Stomach (tissue), 9 donors: ENCODE measurements around the gene CYB5B. TPM values are rescaled to one million over a fixed set of nuclear protein-coding genes. Genes with fewer than 3 reads are reported as not detected.

Experiments used
- DNase-seq, 2 donors: peaks; one replicate each; pipeline versions ENCODE4 v3.0.0 to v3.0.0-alpha.2; 2013 to 2019
- H3K27ac ChIP-seq, 5 donors: fragments of 200-600 bp in 4 of 5; sonication (generic) in 4 of 5; one replicate each; pipeline ENCODE4 v1.5.1; 2013 to 2019; ENCODE audit warnings: mild to moderate bottlenecking in 1 of 5, moderate library complexity in 1 of 5
- H3K27me3 ChIP-seq, 3 donors: fragments of 200-600 bp; sonication (generic); one replicate each; pipeline ENCODE4 v1.5.1; 2017 to 2019; ENCODE audit warnings: mixed run types in 1 of 3
- H3K36me3 ChIP-seq, 4 donors: fragments of 200-600 bp; sonication (generic); 1 replicate in 3 of 4; 2 replicates in 1 of 4; pipeline ENCODE4 v1.5.1; 2016 to 2019
- H3K4me1 ChIP-seq, 4 donors: fragments of 200-600 bp; sonication (generic); one replicate each; pipeline ENCODE4 v1.5.1; 2016 to 2019
- H3K4me3 ChIP-seq, 4 donors: fragments of 200-600 bp; sonication (generic) in 3 of 4; one replicate each; pipeline ENCODE4 v1.5.1; 2016 to 2019; ENCODE audit warnings: mild to moderate bottlenecking in 1 of 4
- H3K9me3 ChIP-seq, 4 donors: fragments of 200-600 bp; sonication (generic); one replicate each; pipeline ENCODE4 v1.5.1; 2016 to 2019
- CTCF ChIP-seq, 7 experiments: fragments of 450-650 bp in 4 of 7; fragments of 200-600 bp in 3 of 7; sonication (generic) in 3 of 7; IDR thresholded peaks; one replicate each; pipeline ENCODE4 v1.5.1; 2016 to 2019; ENCODE audit warnings: antibody characterized with exemption in 7 of 7, control low read depth in 2 of 7, mild to moderate bottlenecking in 1 of 7
- EP300 ChIP-seq: sonication (generic); formaldehyde crosslinking; IDR thresholded peaks from one replicate; pipeline ENCODE4 v1.6.1; 2017; ENCODE audit warnings: antibody characterized with exemption
- POLR2A ChIP-seq, 4 donors: fragments of 450-650 bp; IDR thresholded peaks; one replicate each; pipeline ENCODE4 v1.6.1; 2016; ENCODE audit warnings: antibody characterized with exemption in 4 of 4, control low read depth in 2 of 4, mild to moderate bottlenecking in 1 of 4, moderate library complexity in 1 of 4
- POLR2AphosphoS5 ChIP-seq, 3 donors: sonication (generic); formaldehyde crosslinking; IDR thresholded peaks; one replicate each; pipeline ENCODE4 v1.6.1; 2016; ENCODE audit warnings: antibody characterized with exemption in 3 of 3
- WGBS, 5 donors: extraction: QIAGEN DNeasy Blood & Tissue Kit in 3 of 5; methylation state at CpG; one replicate each; pipeline versions ENCODE4 v1.1.5 to v1.1.7; 2013 to 2018; 5-methylcytosine and 5-hydroxymethylcytosine counted together
- intact Hi-C: fragments of 100-400 bp; cut with DNase I; formaldehyde crosslinking; loops from one replicate; pipeline ENCODE4 v1.15.1; 2023; ENCODE audit warnings: low total_unique reads
- polyA plus RNA-seq, 3 donors: library from polyadenylated mRNA; stranded (reverse); fragments of 200-250 nt; gene quantifications; one replicate each; pipeline ENCODE4 v1.2.3, GENCODE V29; 2013
- total RNA-seq, 5 donors: library from RNA; depleted of rRNA; stranded (reverse); fragments of >200 nt; gene quantifications; one replicate each; pipeline versions ENCODE4 v1.1.0 to v1.2.3, GENCODE V29; 2014 to 2016
- donor health status: healthy with polysubstance abuse.
- donor health status: Bipolar disorder and iron deficiency.
- donor health status: healthy.

Gene CYB5B
- total and polyA plus RNA-seq, 8 donors: 9.3 to 76.3 (median 49.8) TPM

- no peaks in the 10 kb centered on the region for H3K9me3 ChIP-seq
- H3K27ac ChIP-seq: no peak overlapping the region
These were observed 40.8 kb downstream of the CYB5B start for GRCh38 chr16:69465083-69465721.

GRCh38 chr16:69465881-69466280 is 41.5 kb downstream of the CYB5B start:
- TF ChIP-seq CTCF (IDR thresholded peaks at IDR 0.05) (no peak), POLR2A (IDR thresholded peaks at IDR 0.05) (no peak), EP300 (no peak), POLR2AphosphoS5 (IDR thresholded peaks at IDR 0.05) (no peak)
- no peak overlapping the region for H3K4me3 ChIP-seq
- no peaks in the 10 kb centered on the region for H3K27me3 ChIP-seq
- H3K36me3 ChIP-seq: peaks cover 0 to 25% (median 21%) of the 10 kb centered on the region in 4 donors
- intact Hi-C loops: no loop called here
- no peak for DNase-seq
- no peaks in the 10 kb centered on the region for H3K9me3 ChIP-seq
- H3K4me1 ChIP-seq: peaks cover 0 to 25% (median 6%) of the 10 kb centered on the region in 4 donors
- H3K27ac ChIP-seq: no peak overlapping the region
- WGBS, 5 donors: 43 to 64% (median 46%) methylated on average over 6 of the region's 6 CpGs

More at GRCh38 chr16:69465083-69465721, 40.8 kb downstream of the CYB5B start:
- Histone ChIP-seq H3K4me1 (peaks cover 0 to 22% (median 6%) of the 10 kb centered on the region in 4 donors), H3K4me3 (no peak overlapping the region), H3K36me3 (peaks cover 0 to 31% (median 21%) of the 10 kb centered on the region in 4 donors), H3K27me3 (no peaks in the 10 kb centered on the region)
- no peak for DNase-seq
- no peak for TF ChIP-seq POLR2AphosphoS5 (IDR thresholded peaks at IDR 0.05)
- TF ChIP-seq EP300: no peak
- no peak for TF ChIP-seq CTCF (IDR thresholded peaks at IDR 0.05)
- TF ChIP-seq POLR2A (IDR thresholded peaks at IDR 0.05): no peak
- intact Hi-C loops: no loop called here
- whole genome bisulfite sequencing, 5 donors: 41 to 55% (median 48%) methylated on average over 6 of the region's 6 CpGs

- DNase-seq: no peak
- H3K27ac ChIP-seq: no peak overlapping the region
These were observed 42.1 kb downstream of the CYB5B start for GRCh38 chr16:69466547-69466946.

GRCh38 chr16:69467080-69467479 is 42.7 kb downstream of the CYB5B start:
- Histone ChIP-seq H3K27ac (no peak overlapping the region), H3K27me3 (no peaks in the 10 kb centered on the region), H3K4me3 (no peak overlapping the region), H3K9me3 (no peaks in the 10 kb centered on the region), H3K36me3 (peaks cover 0 to 18% (median 18%) of the 10 kb centered on the region in 4 donors), H3K4me1 (peaks cover 0 to 25% (median 6%) of the 10 kb centered on the region in 4 donors)
- DNase-seq: no peak
- TF ChIP-seq POLR2A (IDR thresholded peaks at IDR 0.05) (no peak), CTCF (IDR thresholded peaks at IDR 0.05) (no peak), EP300 (no peak), POLR2AphosphoS5 (IDR thresholded peaks at IDR 0.05) (no peak)
- 29 to 57% (median 35%) methylated on average over 1 of the region's 1 CpG for WGBS, 5 donors
- intact Hi-C loops: no loop called here

More at GRCh38 chr16:69466547-69466946, 42.1 kb downstream of the CYB5B start:
- intact Hi-C loops: no loop called here
- 22 to 46% (median 35%) methylated on average over 2 of the region's 2 CpGs for WGBS, 5 donors
- no peaks in the 10 kb centered on the region for H3K9me3 ChIP-seq
- H3K4me3 ChIP-seq: no peak overlapping the region
- TF ChIP-seq POLR2AphosphoS5 (IDR thresholded peaks at IDR 0.05) (no peak), EP300 (no peak), POLR2A (IDR thresholded peaks at IDR 0.05) (no peak), CTCF (IDR thresholded peaks at IDR 0.05) (no peak)
- peaks cover 0 to 25% (median 6%) of the 10 kb centered on the region in 4 donors for H3K4me1 ChIP-seq
- no peaks in the 10 kb centered on the region for H3K27me3 ChIP-seq
- H3K36me3 ChIP-seq: peaks cover 0 to 20% (median 19%) of the 10 kb centered on the region in 4 donors
